ENCODE data around the gene LY6G5C. TPM values are rescaled to one million over a fixed set of nuclear protein-coding genes. Genes with fewer than 3 reads are reported as not detected.

Gene LY6G5C
- total RNA-seq, 4 donors from 2014 or later, result not detected

DNA sequence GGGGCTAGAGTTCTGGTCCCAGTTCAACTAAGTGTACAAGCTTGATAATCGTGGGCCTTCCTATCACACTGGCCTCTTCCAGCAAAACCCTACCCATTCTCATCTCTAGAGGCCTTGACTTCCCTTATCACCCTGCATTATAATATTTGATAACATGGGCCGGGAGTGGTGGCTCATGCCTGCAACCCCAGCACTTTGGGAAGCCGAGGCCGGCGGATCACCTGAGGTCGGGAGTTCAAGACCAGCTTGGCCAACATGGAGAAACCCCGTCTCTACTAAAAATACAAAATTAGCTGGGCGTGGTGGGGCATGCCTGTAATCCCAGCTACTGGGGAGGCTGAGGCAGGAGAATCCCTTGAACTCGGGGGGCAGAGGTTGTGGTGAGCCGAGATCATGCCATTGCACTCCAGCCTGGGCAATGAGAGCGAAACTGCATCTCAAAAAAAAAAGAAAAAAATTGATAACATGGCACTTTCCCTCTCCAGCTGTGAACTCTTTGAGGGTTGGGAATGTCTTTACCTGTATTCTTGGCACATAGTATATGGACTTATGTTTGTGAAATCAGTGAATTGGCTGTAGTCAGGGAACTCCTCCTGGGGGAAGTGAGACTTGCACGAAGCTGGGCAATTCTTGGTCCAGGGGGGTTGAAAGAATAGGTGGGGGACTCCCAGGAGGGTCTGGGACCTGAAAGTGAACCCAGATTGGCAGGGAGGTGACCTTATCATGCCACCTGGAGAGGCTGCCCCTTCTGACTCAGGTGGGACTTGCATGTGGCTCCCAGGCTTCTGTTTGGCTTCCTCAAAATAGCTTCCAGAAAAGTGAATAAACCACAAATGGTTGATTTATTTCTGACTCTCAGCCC, 19.4 kb downstream of the LY6G5C start:
- no peak for DNase-seq
- no peaks in the 10 kb centered on the region for H3K9me3 ChIP-seq
- TF ChIP-seq POLR2A (IDR thresholded peaks at IDR 0.05), result no peak
- TF ChIP-seq, protein P1, sequence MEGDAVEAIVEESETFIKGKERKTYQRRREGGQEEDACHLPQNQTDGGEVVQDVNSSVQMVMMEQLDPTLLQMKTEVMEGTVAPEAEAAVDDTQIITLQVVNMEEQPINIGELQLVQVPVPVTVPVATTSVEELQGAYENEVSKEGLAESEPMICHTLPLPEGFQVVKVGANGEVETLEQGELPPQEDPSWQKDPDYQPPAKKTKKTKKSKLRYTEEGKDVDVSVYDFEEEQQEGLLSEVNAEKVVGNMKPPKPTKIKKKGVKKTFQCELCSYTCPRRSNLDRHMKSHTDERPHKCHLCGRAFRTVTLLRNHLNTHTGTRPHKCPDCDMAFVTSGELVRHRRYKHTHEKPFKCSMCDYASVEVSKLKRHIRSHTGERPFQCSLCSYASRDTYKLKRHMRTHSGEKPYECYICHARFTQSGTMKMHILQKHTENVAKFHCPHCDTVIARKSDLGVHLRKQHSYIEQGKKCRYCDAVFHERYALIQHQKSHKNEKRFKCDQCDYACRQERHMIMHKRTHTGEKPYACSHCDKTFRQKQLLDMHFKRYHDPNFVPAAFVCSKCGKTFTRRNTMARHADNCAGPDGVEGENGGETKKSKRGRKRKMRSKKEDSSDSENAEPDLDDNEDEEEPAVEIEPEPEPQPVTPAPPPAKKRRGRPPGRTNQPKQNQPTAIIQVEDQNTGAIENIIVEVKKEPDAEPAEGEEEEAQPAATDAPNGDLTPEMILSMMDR (IDR thresholded peaks at IDR 0.05), result no peak
- H3K27ac ChIP-seq, result peak overlapping the region; percentile 81 to 90 (median 84)
- peaks cover 9 to 63% (median 19%) of the 10 kb centered on the region in 4 donors for H3K4me1 ChIP-seq
- H3K4me3 ChIP-seq, result peak overlapping the region in 3 of 4 donors; percentile 64 to 74 (median 67)
- no peaks in the 10 kb centered on the region for H3K27me3 ChIP-seq
- peaks cover 0 to 24% (median 0%) of the 10 kb centered on the region in 3 donors for H3K36me3 ChIP-seq

DNA sequence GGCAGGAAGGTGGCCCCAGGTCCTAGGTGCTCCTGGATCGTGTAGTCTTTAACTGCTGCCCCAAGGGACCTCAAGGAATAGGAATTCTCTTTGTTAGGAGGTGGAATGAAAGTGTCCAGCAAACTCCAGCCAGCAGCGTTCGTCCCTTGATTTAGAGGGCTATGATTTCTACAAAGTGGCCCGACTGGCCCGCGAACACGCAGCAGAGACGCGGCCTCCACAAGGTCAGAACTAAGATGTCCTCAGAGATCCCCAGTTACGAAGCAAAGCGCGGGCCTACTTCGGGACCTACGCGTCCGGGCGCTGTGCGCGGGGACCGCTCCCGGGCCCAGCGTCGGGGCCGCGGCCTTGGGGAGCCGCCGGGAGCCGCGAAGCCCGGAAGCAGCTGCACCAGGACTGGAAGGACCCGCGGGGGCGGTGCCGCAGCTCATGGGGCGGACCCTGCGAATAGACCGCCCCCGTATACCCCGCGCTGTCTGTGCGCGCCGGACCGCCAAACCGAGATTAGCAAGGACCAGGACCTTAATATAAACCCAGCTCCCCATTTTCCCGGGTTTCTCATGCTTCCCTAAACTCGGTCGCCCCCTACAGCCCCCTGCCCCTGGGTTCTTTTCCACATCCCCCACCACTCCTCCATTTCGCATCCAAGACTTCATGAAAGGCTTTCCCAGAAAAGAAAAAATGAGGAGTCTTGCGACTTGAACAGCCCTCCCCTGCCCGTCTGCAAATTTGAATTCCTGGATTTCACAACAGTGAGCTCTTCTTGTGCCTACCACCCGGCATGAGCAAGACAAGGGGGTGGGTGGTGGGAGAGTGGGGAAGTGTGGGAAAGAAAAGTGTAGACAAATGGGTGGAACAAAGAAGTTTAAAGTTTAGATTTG, 20.2 kb downstream of the LY6G5C start, which contains the start of gene C6orf47:
TSS of gene C6orf47 (minus strand) at position 398 of the 881 bp plus-strand sequence. CDS start 831 bp downstream, outside the sequence.
- Histone ChIP-seq H3K36me3 (peaks cover 0 to 25% (median 0%) of the 10 kb centered on the region in 3 donors), H3K27me3 (no peaks in the 10 kb centered on the region), H3K9me3 (no peaks in the 10 kb centered on the region), H3K4me3 (peak within 1 kb of the TSS; percentile 54 to 74 (median 66)), H3K27ac (peak within 1 kb of the TSS; percentile 81 to 90 (median 84)), H3K4me1 (peaks cover 9 to 67% (median 19%) of the 10 kb centered on the region in 4 donors)
- TF ChIP-seq, protein P1 (IDR thresholded peaks at IDR 0.05), result no peak
- TF ChIP-seq POLR2A (IDR thresholded peaks at IDR 0.05), result peak; percentile 87 to 92
- DNase-seq, result peak; percentile 89 to 94 (median 90)

DNA sequence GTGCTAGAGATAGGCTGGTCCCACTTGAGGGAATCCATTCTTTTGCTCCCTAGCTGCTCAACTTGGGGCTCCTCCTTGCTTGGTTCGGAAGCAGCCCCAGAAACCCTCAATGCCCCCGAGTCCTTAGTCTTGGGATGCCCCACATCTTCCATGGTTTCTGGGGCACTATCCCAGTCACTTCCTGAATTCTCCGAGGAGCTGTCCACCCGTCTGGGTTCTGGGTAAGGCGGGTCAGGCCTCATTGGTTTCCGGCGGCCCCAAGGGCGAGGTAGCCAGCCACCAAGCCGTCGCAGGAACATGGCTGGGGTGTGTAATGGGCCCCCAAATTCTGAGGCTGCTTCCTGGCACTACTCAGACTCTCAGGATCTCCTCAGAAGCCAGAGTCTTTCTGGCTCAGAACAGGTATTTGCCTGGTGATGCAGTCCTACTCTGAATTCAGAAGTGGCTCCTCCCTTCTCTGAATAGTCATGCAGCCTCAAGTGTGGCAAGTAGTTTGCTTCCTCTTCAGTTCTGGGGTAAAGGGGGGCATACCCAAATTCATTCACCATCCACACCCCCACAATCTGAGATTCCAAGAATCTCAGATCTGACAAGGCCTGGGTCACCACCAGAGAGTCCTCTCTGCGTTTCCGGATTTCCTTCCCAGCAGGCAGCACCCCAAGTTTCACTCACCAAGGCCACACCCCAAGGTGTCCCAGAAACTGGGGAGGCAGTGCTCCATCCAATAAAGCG, 21.1 kb downstream of the LY6G5C start:
- TF ChIP-seq POLR2A (IDR thresholded peaks at IDR 0.05), result no peak
- TF ChIP-seq, protein P1 (IDR thresholded peaks at IDR 0.05), result no peak
- Histone ChIP-seq H3K27ac (peak overlapping the region; percentile 81 to 90 (median 84)), H3K9me3 (no peaks in the 10 kb centered on the region), H3K36me3 (peaks cover 0 to 25% (median 0%) of the 10 kb centered on the region in 3 donors), H3K27me3 (no peaks in the 10 kb centered on the region), H3K4me1 (peaks cover 9 to 72% (median 19%) of the 10 kb centered on the region in 4 donors), H3K4me3 (peak overlapping the region; percentile 54 to 74 (median 66))
- peak in 2 of 3 donors; percentile 41 to 62 for DNase-seq

DNA sequence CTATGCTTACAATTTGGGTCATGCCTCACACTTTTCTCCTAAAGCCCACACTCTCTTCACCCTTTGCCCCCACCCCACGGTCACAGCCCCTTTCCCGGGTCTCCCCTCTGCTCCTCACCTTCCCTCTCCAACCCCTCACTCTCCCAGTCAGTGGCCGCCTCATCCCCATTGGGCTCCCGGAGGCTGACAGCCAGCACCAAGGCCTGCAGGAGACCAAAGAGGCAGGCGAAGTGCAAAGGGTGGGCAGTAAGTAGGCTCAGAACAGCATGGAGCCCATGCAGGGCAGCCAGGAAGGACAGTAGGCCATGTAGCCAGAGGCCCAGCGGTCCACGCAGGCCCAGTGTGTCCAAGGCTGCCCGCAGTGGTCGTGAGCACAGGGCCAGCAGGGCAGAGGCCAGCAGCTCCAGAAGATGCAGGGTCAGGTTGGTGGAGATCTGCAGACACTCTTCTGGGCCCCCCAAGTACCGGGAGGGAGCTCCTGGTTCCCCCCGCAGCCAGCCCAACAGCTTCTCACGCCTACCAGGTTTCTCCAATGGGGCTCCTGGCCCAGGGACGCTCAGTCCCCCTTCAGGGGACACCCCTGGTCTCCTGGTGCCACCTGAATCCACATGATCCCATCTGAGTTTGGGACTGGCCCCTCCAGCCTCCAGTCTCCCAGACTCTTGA, 21.8 kb downstream of the LY6G5C start:
- no peaks in the 10 kb centered on the region for H3K9me3 ChIP-seq
- no peaks in the 10 kb centered on the region for H3K27me3 ChIP-seq
- peak overlapping the region in 3 of 4 donors; percentile 81 to 90 (median 85) for H3K27ac ChIP-seq
- no peak for DNase-seq
- TF ChIP-seq POLR2A (IDR thresholded peaks at IDR 0.05), result no peak
- TF ChIP-seq, protein P1 (IDR thresholded peaks at IDR 0.05), result no peak
- H3K36me3 ChIP-seq, result peaks cover 0 to 25% (median 0%) of the 10 kb centered on the region in 3 donors
- peak overlapping the region; percentile 54 to 74 (median 66) for H3K4me3 ChIP-seq
- peaks cover 9 to 76% (median 19%) of the 10 kb centered on the region in 4 donors for H3K4me1 ChIP-seq
